GM12874 (cell line): Measurements from ENCODE around the gene CD7.

ENCODE experiments used
- TF ChIP-seq, protein P1 (sequence below): IDR thresholded peaks from 2 replicates; pipeline ENCODE4 v1.5.1; 2011; ENCODE audit warnings: low read depth, mild to moderate bottlenecking, control low read depth, low read length, moderate library complexity; ENCODE audit not compliant: insufficient read depth

CD7 gene

GRCh38 chr17:82294064-82294773 is 23.2 kb downstream of the CD7 start:
- TF ChIP-seq, protein P1, sequence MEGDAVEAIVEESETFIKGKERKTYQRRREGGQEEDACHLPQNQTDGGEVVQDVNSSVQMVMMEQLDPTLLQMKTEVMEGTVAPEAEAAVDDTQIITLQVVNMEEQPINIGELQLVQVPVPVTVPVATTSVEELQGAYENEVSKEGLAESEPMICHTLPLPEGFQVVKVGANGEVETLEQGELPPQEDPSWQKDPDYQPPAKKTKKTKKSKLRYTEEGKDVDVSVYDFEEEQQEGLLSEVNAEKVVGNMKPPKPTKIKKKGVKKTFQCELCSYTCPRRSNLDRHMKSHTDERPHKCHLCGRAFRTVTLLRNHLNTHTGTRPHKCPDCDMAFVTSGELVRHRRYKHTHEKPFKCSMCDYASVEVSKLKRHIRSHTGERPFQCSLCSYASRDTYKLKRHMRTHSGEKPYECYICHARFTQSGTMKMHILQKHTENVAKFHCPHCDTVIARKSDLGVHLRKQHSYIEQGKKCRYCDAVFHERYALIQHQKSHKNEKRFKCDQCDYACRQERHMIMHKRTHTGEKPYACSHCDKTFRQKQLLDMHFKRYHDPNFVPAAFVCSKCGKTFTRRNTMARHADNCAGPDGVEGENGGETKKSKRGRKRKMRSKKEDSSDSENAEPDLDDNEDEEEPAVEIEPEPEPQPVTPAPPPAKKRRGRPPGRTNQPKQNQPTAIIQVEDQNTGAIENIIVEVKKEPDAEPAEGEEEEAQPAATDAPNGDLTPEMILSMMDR = no peak

DNA sequence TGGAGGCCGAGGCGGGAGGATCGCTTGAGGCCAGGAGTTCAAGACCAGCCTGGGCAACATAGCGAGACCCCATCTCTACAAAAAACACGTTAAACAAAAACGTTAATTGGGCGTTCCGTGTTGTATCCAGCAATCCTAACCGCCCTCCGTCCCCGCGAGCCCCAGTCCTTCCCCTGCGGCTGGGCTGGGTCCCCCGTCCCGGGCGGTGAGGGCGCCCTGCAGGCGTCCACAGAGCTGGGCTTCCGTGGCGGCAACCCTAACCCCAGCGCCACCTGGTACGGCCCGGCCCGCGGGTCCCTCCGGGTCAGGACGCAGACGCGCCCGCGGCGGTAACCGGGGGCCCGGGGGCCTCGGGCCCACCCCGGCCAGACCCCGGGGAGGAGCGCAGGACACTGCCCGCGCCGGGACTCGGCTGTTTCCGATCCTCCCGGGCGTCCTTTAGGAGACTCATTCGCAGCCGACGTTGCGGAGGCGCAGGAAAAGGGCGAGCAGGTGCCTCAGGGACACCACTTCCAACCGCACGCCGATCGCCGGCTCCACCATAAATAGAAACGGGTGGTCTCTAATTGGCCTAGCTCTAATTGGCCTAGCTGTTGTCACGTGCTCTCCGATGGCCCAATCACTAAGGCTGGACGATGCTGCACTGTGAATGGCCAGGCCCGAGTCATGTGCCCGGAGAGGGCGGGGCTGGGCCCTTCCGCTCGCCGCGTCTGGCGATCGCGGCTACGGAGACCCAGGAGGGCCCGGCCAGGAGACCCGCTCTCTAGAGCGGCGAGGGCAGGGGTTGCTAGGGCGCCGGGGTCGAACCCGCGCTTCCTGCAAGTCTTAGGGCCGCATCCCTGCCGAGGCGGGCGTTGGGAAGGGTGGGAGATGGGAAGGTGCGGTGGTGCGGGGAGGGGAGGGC is 24.9 kb downstream of the CD7 start:
- TF ChIP-seq, protein P1 = no peak

- TF ChIP-seq, protein P1 = no peak
These were observed 25.7 kb downstream of the CD7 start for GRCh38 chr17:82291582-82292250.

DNA sequence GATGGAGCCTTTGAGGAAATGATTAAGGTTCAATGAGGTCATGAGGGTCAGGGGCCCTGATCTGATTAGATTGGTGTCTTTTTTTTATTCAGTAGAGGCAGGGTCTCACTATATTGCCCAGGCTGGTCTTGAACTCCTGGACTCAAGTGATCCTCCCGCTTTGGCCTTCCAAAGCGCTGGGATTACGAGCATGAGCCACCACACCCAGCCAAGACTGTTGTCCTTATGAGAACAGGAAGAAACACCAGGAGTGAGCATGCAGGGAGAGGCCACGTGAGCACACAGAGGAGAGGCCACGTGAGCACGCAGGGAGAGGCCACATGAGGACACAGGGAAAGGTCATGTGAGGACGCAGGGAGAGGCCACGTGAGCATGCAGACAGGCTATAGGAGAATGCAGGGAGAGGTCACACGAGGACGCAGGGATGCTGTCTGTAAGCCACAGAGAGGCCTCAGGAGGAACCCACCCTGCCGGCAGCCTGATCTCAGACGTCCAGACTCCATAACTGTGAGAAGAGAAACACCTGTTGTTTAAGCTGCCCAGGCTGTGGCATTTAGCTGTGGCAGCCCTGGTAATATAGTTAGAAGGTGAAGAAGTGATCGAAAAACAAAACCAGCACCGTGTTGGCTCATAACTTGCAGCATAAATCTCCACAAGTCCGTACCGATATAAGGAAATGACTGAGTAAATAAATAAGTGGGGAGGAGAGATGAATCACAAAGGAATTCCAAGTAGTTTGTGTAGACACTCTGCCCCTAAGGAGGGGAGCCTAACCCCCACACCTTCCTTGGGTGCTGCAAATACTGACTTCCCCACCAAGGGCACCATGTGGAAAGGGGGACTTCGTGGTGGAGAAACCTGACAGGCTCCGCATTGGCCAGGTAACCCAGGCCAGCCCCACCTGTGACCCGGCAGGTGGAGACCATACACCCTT is 29.3 kb downstream of the CD7 start:
- TF ChIP-seq, protein P1 = no peak

- TF ChIP-seq, protein P1 = no peak
These were observed 30.2 kb downstream of the CD7 start for GRCh38 chr17:82287013-82287867.

DNA sequence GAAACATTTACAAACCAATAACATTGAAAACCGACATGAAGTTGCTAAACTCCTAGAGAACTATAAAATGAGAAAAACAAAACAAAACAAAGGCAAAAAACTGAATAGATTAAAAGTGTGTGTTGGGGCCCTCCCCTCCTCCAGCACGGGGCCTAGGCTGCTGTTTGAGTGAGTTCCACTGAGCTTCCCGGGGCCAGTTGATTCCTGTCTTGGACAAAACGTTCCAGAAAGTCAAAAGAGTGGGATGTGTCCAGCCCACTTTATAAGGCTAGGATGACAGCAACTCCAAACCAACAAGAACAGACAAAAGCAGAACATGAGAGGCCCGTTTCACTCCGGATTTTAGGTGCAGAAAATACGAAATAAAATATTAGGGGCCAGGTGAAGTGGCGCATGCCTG is 32.3 kb downstream of the CD7 start:
- TF ChIP-seq, protein P1 = no peak
